GM12878 (cell line): ENCODE measurements around the gene IGF2R. TPM values are rescaled to one million over a fixed set of nuclear protein-coding genes. Genes with fewer than 3 reads are reported as not detected.

ENCODE experiments used
- ATAC-seq: fragments of 200-7000 bp; cut with Tn5 transposase; 3 replicates; pipeline ENCODE4 v1.9.1; 2020; ENCODE audit warnings: mild to moderate bottlenecking, moderate library complexity
- BruUV-seq: library from RNA; stranded (reverse); fragments of 400-500 nt; replicated peaks from 2 replicates; lab custom pipeline; 2021; lab: Mats Ljungman, UMichigan
- CTCF ChIA-PET: fragments of 300-600 bp; sonication (Branson Sonifier 250); formaldehyde crosslinking; extraction: SDS; loops from one replicate; lab custom pipeline; 2021; ENCODE audit warnings: inconsistent platforms; lab: Yijun Ruan, JAX
- POLR2A ChIA-PET: fragments of 350-600 bp; formaldehyde crosslinking; extraction: SDS; loops from one replicate; lab custom pipeline; 2021; ENCODE audit warnings: inconsistent platforms; lab: Charles Lee
- RAD21 ChIA-PET: fragments of 300-600 bp; sonication (Branson Sonifier 250); formaldehyde crosslinking; loops from one replicate; lab custom pipeline; 2023; ENCODE audit warnings: antibody characterized with exemption; ENCODE audit not compliant: unreplicated experiment; lab: Charles Lee
- SMC1A ChIA-PET: fragments of 300-600 bp; sonication (Branson Sonifier 250); formaldehyde crosslinking; loops from one replicate; lab custom pipeline; 2023; ENCODE audit not compliant: unreplicated experiment, uncharacterized antibody; lab: Charles Lee
- DNase-seq: peaks from one replicate; pipeline ENCODE4 v3.0.0-alpha.2; 2011; ENCODE audit warnings: low read depth, low spot score
- FAIRE-seq: peaks from 3 replicates; lab custom pipeline; 2011; peaks lifted over from hg19 to GRCh38; lab: Jason Lieb, UNC
- H2AFZ ChIP-seq: 2 replicates; pipeline ENCODE4 v1.6.0; 2011; ENCODE audit warnings: low read depth, low read length, control low read depth; ENCODE audit not compliant: control insufficient read depth
- H3K27ac ChIP-seq: 2 replicates; pipeline ENCODE4 v1.5.1; 2011; ENCODE audit warnings: control low read depth; ENCODE audit not compliant: control insufficient read depth, insufficient read depth
- H3K27me3 ChIP-seq, 2 experiments: replicated peaks in 1 of 2; 2 replicates each; pipeline versions ENCODE4 v1.6.0 to v1.6.1; 2011; ENCODE audit warnings: low read length in 1 of 2; ENCODE audit not compliant: control insufficient read depth in 2 of 2, insufficient read depth in 2 of 2
- H3K36me3 ChIP-seq, 2 experiments: 2 replicates each; pipeline ENCODE4 v1.5.1; 2011; ENCODE audit warnings: low read length in 1 of 2; ENCODE audit not compliant: control insufficient read depth in 2 of 2, insufficient read depth in 2 of 2
- H3K4me1 ChIP-seq: 2 replicates; pipeline ENCODE4 v1.6.1; 2011; ENCODE audit warnings: mild to moderate bottlenecking, low read length, moderate library complexity, mixed read lengths; ENCODE audit not compliant: control insufficient read depth, insufficient read depth
- H3K4me2 ChIP-seq: 2 replicates; pipeline ENCODE4 v1.6.0; 2011; ENCODE audit warnings: control low read depth; ENCODE audit not compliant: control insufficient read depth, insufficient read depth
- H3K4me3 ChIP-seq: fragments of 200-600 bp; sonication (generic); 2 replicates; pipeline ENCODE4 v1.5.1; 2016
- H3K79me2 ChIP-seq: 2 replicates; pipeline ENCODE4 v1.6.0; 2011; ENCODE audit warnings: low read length; ENCODE audit not compliant: control insufficient read depth, insufficient read depth
- H3K9ac ChIP-seq: 2 replicates; pipeline ENCODE4 v1.8.0; 2011; ENCODE audit warnings: low read length, control low read depth, mixed read lengths; ENCODE audit not compliant: control insufficient read depth, insufficient read depth
- H3K9me3 ChIP-seq: replicated peaks from 3 replicates; pipeline ENCODE4 v1.5.1; 2011; ENCODE audit warnings: mild to moderate bottlenecking, low read length; ENCODE audit not compliant: control insufficient read depth, insufficient read depth
- H4K20me1 ChIP-seq: 2 replicates; pipeline ENCODE4 v1.6.0; 2011; ENCODE audit not compliant: control insufficient read depth, insufficient read depth
- BMI1 ChIP-seq: fragments of 450-650 bp; IDR thresholded peaks from 2 replicates; pipeline ENCODE4 v1.6.1; 2016; ENCODE audit warnings: mild to moderate bottlenecking, moderate library complexity, borderline replicate concordance
- CBX3 ChIP-seq: fragments of 200-600 bp; sonication (generic); IDR thresholded peaks from 2 replicates; pipeline ENCODE4 v1.6.1; 2016; ENCODE audit warnings: low read depth, borderline replicate concordance
- IKZF2 ChIP-seq, 2 experiments: fragments of 450-650 bp; IDR thresholded peaks; 2 replicates each; pipeline ENCODE4 v1.6.1; 2017; ENCODE audit warnings: mild to moderate bottlenecking in 2 of 2, moderate library complexity in 2 of 2
- JUNB ChIP-seq: IDR thresholded peaks from 2 replicates; pipeline ENCODE4 v1.6.1; 2016; ENCODE audit warnings: antibody characterized with exemption, mild to moderate bottlenecking
- NFYA ChIP-seq: IDR thresholded peaks from 2 replicates; pipeline ENCODE4 v1.6.1; 2011; ENCODE audit warnings: low read depth, mild to moderate bottlenecking, low read length, improper control_type of control experiment, borderline replicate concordance
- POLR2AphosphoS5 ChIP-seq: IDR thresholded peaks from 2 replicates; pipeline ENCODE4 v1.6.1; 2011; ENCODE audit warnings: mild to moderate bottlenecking, low read length, inconsistent platforms
- RAD51 ChIP-seq: fragments of 450-650 bp; IDR thresholded peaks from 2 replicates; pipeline ENCODE4 v1.6.1; 2016; ENCODE audit warnings: moderate library complexity, mild to moderate bottlenecking, inconsistent platforms
- SIX5 ChIP-seq: IDR thresholded peaks from 2 replicates; pipeline ENCODE4 v1.6.1; 2011; ENCODE audit warnings: mild to moderate bottlenecking, low read depth, low read length, moderate library complexity; ENCODE audit not compliant: severe bottlenecking
- SMARCA5 ChIP-seq: fragments of 450-650 bp; IDR thresholded peaks from 2 replicates; pipeline ENCODE4 v1.6.1; 2017; ENCODE audit warnings: mild to moderate bottlenecking
- SPI1 ChIP-seq: IDR thresholded peaks from 2 replicates; pipeline ENCODE4 v1.6.1; 2011; ENCODE audit warnings: low read depth, mild to moderate bottlenecking, low read length, moderate library complexity, borderline replicate concordance; ENCODE audit not compliant: insufficient read depth
- WGBS: methylation state at CpG from one replicate; pipeline ENCODE4 v1.1.6; 2016; ENCODE audit warnings: low lambda C conversion rate; ENCODE audit not compliant: insufficient replicate concordance, insufficient coverage; ENCODE audit errors: missing lambda C conversion rate; 5-methylcytosine and 5-hydroxymethylcytosine counted together
- in situ Hi-C: fragments of 300-500 bp; cut with MboI; formaldehyde crosslinking; loops from 9 replicates; pipeline ENCODE4 v1.14.3; 2018; ENCODE audit warnings: mixed read lengths
- intact Hi-C: fragments of 100-400 bp; cut with micrococcal nuclease; formaldehyde crosslinking; loops from one replicate; pipeline ENCODE4 v1.14.2; 2022; ENCODE audit not compliant: unreplicated experiment
- polyA plus RNA-seq, 11 experiments: library from polyadenylated mRNA; depleted of rRNA in 4 of 11; unstranded in 6 of 11; stranded (reverse) in 5 of 11; fragments of >200 nt; fragmentation: Nextera tagmentation in 4 of 11; fragmentation: Illumina TruSeq in 1 of 11; extraction: Ambion mirVana in 4 of 11; extraction: Trizol in 1 of 11; gene quantifications; 1 replicate in 1 of 11; 2 replicates in 10 of 11; pipeline versions ENCODE4 v1.2.1 to v1.2.3, GENCODE V29; 2011 to 2016; ENCODE audit warnings: inconsistent platforms in 2 of 11, missing spikeins in 2 of 11, low read depth in 1 of 11
- total RNA-seq, 4 experiments: library from RNA; depleted of rRNA in 3 of 4; stranded (reverse); fragments of >200 nt in 3 of 4; fragmentation: Illumina TruSeq in 1 of 4; extraction: Trizol in 1 of 4; gene quantifications; 2 replicates each; pipeline versions ENCODE4 v1.2.1 to v1.2.3, GENCODE V29; 2013 to 2021
- TF ChIP-seq, protein P1 (sequence below): fragments of 450-650 bp; IDR thresholded peaks from 2 replicates; pipeline ENCODE4 v1.6.1; 2016; ENCODE audit warnings: mild to moderate bottlenecking
- TF ChIP-seq, protein P2 (sequence below): fragments of 450-650 bp; IDR thresholded peaks from 2 replicates; pipeline ENCODE4 v1.6.1; 2017; ENCODE audit warnings: mild to moderate bottlenecking, moderate library complexity
- TF ChIP-seq, protein P3 (sequence below): IDR thresholded peaks from 2 replicates; pipeline ENCODE4 v1.6.1; 2012; ENCODE audit warnings: low read depth, low read length, improper control_type of control experiment
- TF ChIP-seq, protein P4 (sequence below), 3 experiments: IDR thresholded peaks in 2 of 3; conservative IDR thresholded peaks in 1 of 3; 2 replicates each; pipeline ENCODE4 v1.5.1; 2011; ENCODE audit warnings: low read depth in 3 of 3, low read length in 3 of 3, mild to moderate bottlenecking in 3 of 3, control low read depth in 2 of 3, moderate library complexity in 2 of 3, inconsistent platforms in 1 of 3, mixed read lengths in 1 of 3; ENCODE audit not compliant: control insufficient read depth in 2 of 3, insufficient read depth in 1 of 3; ENCODE audit errors: extremely low read depth in 1 of 3
- TF ChIP-seq, protein P5 (sequence below): IDR thresholded peaks from 2 replicates; pipeline ENCODE4 v1.6.1; 2011; ENCODE audit warnings: low read depth, low read length, improper control_type of control experiment, borderline replicate concordance

The IGF2R gene
- total and polyA plus RNA-seq, 10 of the 15 experiments (the other 5 are each of a cell fraction or from before 2014, with no cell fraction given): 1.00 to 40.1 (median 16.8) TPM

DNA sequence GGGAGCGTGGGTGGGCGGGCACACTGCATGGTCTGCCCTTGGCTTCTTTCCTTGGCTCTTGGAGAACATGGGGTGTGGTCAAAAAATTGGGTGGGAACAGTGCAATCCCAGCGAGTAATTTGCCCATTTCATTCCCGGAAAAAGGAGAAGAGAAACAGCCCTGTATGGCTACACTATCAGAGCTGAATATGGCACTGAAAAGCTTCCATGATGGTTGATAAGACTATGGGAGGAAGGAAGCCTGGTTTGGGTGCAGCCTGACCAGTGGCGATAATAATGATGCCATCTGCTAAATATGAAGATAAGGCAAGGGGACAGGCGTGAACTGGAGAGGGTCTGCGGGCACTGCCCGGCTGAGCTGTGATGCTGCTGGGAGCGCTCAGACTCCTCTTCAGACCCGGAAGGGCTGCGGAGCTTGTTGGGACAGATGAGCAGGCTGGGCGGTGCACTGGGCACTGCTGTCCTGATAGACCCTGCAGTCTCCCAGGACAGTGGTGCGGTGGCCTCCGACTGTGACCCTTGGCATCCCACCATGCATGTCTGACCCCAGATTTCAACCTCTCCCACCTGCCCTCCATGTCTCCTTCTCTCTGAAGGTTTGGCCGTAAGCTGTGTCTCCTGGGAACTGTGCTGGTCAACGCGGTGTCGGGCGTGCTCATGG, 162.9 kb downstream of the IGF2R start:
- RAD21 ChIA-PET: interaction anchor here (0.9 kb wide), 1 partner anchor 89 kb away, joined by 3 read pairs; no protein-coding TSS in a partner anchor
- WGBS: 81% methylated on average over 16 of the region's 19 CpGs
- no peak for TF ChIP-seq SIX5
- no peak for TF ChIP-seq POLR2AphosphoS5
- no peak for TF ChIP-seq CBX3
- TF ChIP-seq RAD51: no peak
- no peak for TF ChIP-seq SPI1
- no peak for TF ChIP-seq JUNB
- TF ChIP-seq BMI1: no peak
- TF ChIP-seq, protein P1, sequence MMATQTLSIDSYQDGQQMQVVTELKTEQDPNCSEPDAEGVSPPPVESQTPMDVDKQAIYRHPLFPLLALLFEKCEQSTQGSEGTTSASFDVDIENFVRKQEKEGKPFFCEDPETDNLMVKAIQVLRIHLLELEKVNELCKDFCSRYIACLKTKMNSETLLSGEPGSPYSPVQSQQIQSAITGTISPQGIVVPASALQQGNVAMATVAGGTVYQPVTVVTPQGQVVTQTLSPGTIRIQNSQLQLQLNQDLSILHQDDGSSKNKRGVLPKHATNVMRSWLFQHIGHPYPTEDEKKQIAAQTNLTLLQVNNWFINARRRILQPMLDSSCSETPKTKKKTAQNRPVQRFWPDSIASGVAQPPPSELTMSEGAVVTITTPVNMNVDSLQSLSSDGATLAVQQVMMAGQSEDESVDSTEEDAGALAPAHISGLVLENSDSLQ: no peak
- TF ChIP-seq, protein P2, sequence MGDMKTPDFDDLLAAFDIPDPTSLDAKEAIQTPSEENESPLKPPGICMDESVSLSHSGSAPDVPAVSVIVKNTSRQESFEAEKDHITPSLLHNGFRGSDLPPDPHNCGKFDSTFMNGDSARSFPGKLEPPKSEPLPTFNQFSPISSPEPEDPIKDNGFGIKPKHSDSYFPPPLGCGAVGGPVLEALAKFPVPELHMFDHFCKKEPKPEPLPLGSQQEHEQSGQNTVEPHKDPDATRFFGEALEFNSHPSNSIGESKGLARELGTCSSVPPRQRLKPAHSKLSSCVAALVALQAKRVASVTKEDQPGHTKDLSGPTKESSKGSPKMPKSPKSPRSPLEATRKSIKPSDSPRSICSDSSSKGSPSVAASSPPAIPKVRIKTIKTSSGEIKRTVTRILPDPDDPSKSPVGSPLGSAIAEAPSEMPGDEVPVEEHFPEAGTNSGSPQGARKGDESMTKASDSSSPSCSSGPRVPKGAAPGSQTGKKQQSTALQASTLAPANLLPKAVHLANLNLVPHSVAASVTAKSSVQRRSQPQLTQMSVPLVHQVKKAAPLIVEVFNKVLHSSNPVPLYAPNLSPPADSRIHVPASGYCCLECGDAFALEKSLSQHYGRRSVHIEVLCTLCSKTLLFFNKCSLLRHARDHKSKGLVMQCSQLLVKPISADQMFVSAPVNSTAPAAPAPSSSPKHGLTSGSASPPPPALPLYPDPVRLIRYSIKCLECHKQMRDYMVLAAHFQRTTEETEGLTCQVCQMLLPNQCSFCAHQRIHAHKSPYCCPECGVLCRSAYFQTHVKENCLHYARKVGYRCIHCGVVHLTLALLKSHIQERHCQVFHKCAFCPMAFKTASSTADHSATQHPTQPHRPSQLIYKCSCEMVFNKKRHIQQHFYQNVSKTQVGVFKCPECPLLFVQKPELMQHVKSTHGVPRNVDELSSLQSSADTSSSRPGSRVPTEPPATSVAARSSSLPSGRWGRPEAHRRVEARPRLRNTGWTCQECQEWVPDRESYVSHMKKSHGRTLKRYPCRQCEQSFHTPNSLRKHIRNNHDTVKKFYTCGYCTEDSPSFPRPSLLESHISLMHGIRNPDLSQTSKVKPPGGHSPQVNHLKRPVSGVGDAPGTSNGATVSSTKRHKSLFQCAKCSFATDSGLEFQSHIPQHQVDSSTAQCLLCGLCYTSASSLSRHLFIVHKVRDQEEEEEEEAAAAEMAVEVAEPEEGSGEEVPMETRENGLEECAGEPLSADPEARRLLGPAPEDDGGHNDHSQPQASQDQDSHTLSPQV: no peak
- no peak for TF ChIP-seq IKZF2 (IDR thresholded peaks at IDR 0.05)
- no peak for TF ChIP-seq SMARCA5
- TF ChIP-seq, protein P3, sequence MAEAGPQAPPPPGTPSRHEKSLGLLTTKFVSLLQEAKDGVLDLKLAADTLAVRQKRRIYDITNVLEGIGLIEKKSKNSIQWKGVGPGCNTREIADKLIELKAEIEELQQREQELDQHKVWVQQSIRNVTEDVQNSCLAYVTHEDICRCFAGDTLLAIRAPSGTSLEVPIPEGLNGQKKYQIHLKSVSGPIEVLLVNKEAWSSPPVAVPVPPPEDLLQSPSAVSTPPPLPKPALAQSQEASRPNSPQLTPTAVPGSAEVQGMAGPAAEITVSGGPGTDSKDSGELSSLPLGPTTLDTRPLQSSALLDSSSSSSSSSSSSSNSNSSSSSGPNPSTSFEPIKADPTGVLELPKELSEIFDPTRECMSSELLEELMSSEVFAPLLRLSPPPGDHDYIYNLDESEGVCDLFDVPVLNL: no peak
- TF ChIP-seq, protein P4, sequence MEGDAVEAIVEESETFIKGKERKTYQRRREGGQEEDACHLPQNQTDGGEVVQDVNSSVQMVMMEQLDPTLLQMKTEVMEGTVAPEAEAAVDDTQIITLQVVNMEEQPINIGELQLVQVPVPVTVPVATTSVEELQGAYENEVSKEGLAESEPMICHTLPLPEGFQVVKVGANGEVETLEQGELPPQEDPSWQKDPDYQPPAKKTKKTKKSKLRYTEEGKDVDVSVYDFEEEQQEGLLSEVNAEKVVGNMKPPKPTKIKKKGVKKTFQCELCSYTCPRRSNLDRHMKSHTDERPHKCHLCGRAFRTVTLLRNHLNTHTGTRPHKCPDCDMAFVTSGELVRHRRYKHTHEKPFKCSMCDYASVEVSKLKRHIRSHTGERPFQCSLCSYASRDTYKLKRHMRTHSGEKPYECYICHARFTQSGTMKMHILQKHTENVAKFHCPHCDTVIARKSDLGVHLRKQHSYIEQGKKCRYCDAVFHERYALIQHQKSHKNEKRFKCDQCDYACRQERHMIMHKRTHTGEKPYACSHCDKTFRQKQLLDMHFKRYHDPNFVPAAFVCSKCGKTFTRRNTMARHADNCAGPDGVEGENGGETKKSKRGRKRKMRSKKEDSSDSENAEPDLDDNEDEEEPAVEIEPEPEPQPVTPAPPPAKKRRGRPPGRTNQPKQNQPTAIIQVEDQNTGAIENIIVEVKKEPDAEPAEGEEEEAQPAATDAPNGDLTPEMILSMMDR (IDR thresholded peaks at IDR 0.05 in 2 of 3, conservative IDR thresholded peaks at IDR 0.05 in 1 of 3; ENCODE audit: control insufficient read depth in 2 of 3, extremely low read depth in 1 of 3, insufficient read depth in 1 of 3, low read depth in 3 of 3, low read length in 3 of 3): no peak
- TF ChIP-seq, protein P5, sequence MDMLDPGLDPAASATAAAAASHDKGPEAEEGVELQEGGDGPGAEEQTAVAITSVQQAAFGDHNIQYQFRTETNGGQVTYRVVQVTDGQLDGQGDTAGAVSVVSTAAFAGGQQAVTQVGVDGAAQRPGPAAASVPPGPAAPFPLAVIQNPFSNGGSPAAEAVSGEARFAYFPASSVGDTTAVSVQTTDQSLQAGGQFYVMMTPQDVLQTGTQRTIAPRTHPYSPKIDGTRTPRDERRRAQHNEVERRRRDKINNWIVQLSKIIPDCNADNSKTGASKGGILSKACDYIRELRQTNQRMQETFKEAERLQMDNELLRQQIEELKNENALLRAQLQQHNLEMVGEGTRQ: no peak
- no peak for TF ChIP-seq NFYA

More for the DNA sequence above, 162.9 kb downstream of the IGF2R start:
- intact Hi-C loops (loop anchor here (10.0 kb wide), 1 partner anchor 533 kb away; the partner anchor contains the start of gene LPA), in situ Hi-C loops (no loop called here)
- no peak overlapping the region for H2AFZ ChIP-seq
- no TSS peak for BruUV-seq
- H3K9ac ChIP-seq: no peak overlapping the region
- ATAC-seq (no peak), DNase-seq (no peak), FAIRE-seq (no peak)
- no peaks in the 10 kb centered on the region for H3K9me3 ChIP-seq
- no peaks in the 10 kb centered on the region for H4K20me1 ChIP-seq
- CTCF ChIA-PET: no interaction called here
- POLR2A ChIA-PET: no interaction called here
- H3K4me2 ChIP-seq: no peak overlapping the region
- H3K79me2 ChIP-seq: no peaks in the 10 kb centered on the region
- no peak overlapping the region for H3K27ac ChIP-seq
- no peak overlapping the region for H3K4me3 ChIP-seq
- H3K36me3 ChIP-seq: no peaks in the 10 kb centered on the region
- H3K27me3 ChIP-seq: no peaks in the 10 kb centered on the region
- SMC1A ChIA-PET: no interaction called here
- H3K4me1 ChIP-seq: no peaks in the 10 kb centered on the region
